GM23248 (cell line): ENCODE results near the gene SLC7A4. TPM values are rescaled to one million over a fixed set of nuclear protein-coding genes. Genes with fewer than 3 reads are reported as not detected.

ENCODE experiments used
- DNase-seq: peaks from one replicate; pipeline ENCODE4 v3.0.0-alpha.2; 2015
- H2AFZ ChIP-seq: fragments of 200-600 bp; sonication (generic); 2 replicates; pipeline ENCODE4 v1.6.1; 2016; ENCODE audit warnings: antibody characterized with exemption
- H3F3A ChIP-seq: fragments of 200-600 bp; sonication (generic); 2 replicates; pipeline ENCODE4 v1.6.1; 2016; ENCODE audit warnings: mild to moderate bottlenecking, antibody characterized with exemption, mixed run types; ENCODE audit not compliant: insufficient read depth
- H3K27ac ChIP-seq: fragments of 200-600 bp; sonication (generic); 2 replicates; pipeline ENCODE4 v1.5.1; 2016; ENCODE audit warnings: mild to moderate bottlenecking
- H3K27me3 ChIP-seq: fragments of 200-600 bp; sonication (generic); replicated peaks from 2 replicates; pipeline ENCODE4 v1.6.1; 2016; ENCODE audit warnings: mild to moderate bottlenecking; ENCODE audit not compliant: insufficient read depth
- H3K36me3 ChIP-seq: fragments of 200-600 bp; sonication (generic); 2 replicates; pipeline ENCODE4 v1.6.1; 2016; ENCODE audit warnings: low read depth, mild to moderate bottlenecking
- H3K4me1 ChIP-seq: fragments of 200-600 bp; sonication (generic); 2 replicates; pipeline ENCODE4 v1.6.1; 2016; ENCODE audit warnings: mild to moderate bottlenecking; ENCODE audit not compliant: insufficient read depth
- H3K4me2 ChIP-seq: fragments of 200-600 bp; sonication (generic); one replicate; pipeline ENCODE4 v1.6.1; 2016; ENCODE audit warnings: mild to moderate bottlenecking; ENCODE audit not compliant: unreplicated experiment
- H3K4me3 ChIP-seq: fragments of 200-600 bp; sonication (generic); 2 replicates; pipeline ENCODE4 v1.5.1; 2016; ENCODE audit warnings: mild to moderate bottlenecking
- H3K79me2 ChIP-seq: fragments of 200-600 bp; sonication (generic); 2 replicates; pipeline ENCODE4 v1.6.1; 2016; ENCODE audit warnings: mild to moderate bottlenecking; ENCODE audit not compliant: insufficient read depth
- H3K9ac ChIP-seq: fragments of 200-600 bp; sonication (generic); 2 replicates; pipeline ENCODE4 v1.6.1; 2016; ENCODE audit warnings: mild to moderate bottlenecking
- H3K9me2 ChIP-seq: fragments of 200-600 bp; sonication (generic); 2 replicates; pipeline ENCODE4 v1.6.1; 2016; ENCODE audit warnings: mixed run types, mild to moderate bottlenecking, moderate library complexity; ENCODE audit not compliant: insufficient read depth
- H3K9me3 ChIP-seq: fragments of 200-600 bp; sonication (generic); one replicate; pipeline ENCODE4 v1.6.1; 2017; ENCODE audit warnings: low read depth
- H4K20me1 ChIP-seq: fragments of 200-600 bp; sonication (generic); 2 replicates; pipeline ENCODE4 v1.6.0; 2016; ENCODE audit not compliant: insufficient read depth
- EZH2 ChIP-seq: fragments of 200-600 bp; sonication (generic); IDR thresholded peaks from 2 replicates; pipeline ENCODE4 v1.6.1; 2018; ENCODE audit warnings: antibody characterized with exemption, mild to moderate bottlenecking; ENCODE audit not compliant: insufficient read depth, poor library complexity, severe bottlenecking
- EZH2phosphoT487 ChIP-seq: fragments of 200-600 bp; sonication (generic); IDR thresholded peaks from 2 replicates; pipeline ENCODE4 v1.6.1; 2018; ENCODE audit warnings: antibody characterized with exemption, moderate library complexity, mild to moderate bottlenecking, low read depth; ENCODE audit not compliant: insufficient read depth
- WGBS, 2 experiments: methylation state at CpG; one replicate each; pipeline ENCODE4 v1.1.6; 2015 to 2017; ENCODE audit warnings: low lambda C conversion rate in 2 of 2, low coverage in 1 of 2; ENCODE audit errors: missing lambda C conversion rate in 2 of 2; 5-methylcytosine and 5-hydroxymethylcytosine counted together
- in situ Hi-C: fragments of 300-500 bp; cut with MboI; formaldehyde crosslinking; loops from 2 replicates; pipeline ENCODE4 v1.15.0; 2020
- polyA plus RNA-seq: library from polyadenylated mRNA; unstranded; fragments of >200 nt; fragmentation: Nextera tagmentation; extraction: Ambion mirVana; gene quantifications from 2 replicates; pipeline ENCODE4 v1.2.1, GENCODE V29; 2016
- total RNA-seq: library from RNA; depleted of rRNA; stranded (reverse); fragments of >200 nt; shearing (Covaris generic); gene quantifications from 2 replicates; pipeline ENCODE4 v1.2.3, GENCODE V29; 2014

SLC7A4 gene
- total and polyA plus RNA-seq, 2 experiments from 2014 or later = not detected

- in situ Hi-C loops = no loop called here
- Histone ChIP-seq H3K9me3 (no peaks in the 10 kb centered on the region), H4K20me1 (no peaks in the 10 kb centered on the region), H3K27ac (no peak overlapping the region), H3K36me3 (peaks cover 4% of the 10 kb centered on the region), H3F3A (no peaks in the 10 kb centered on the region), H3K4me2 (peak overlapping the region; percentile 89), H3K27me3 (no peaks in the 10 kb centered on the region), H3K9ac (peak overlapping the region; percentile 94), H2AFZ (peak overlapping the region; percentile 90), H3K4me3 (peak overlapping the region; percentile 87), H3K4me1 (peaks cover 12% of the 10 kb centered on the region), H3K79me2 (peaks cover 39% of the 10 kb centered on the region), H3K9me2 (no peaks in the 10 kb centered on the region)
- TF ChIP-seq EZH2phosphoT487 (no peak), EZH2 (no peak)
- 37 to 43% methylated on average over 5 of the region's 5 CpGs for WGBS, 2 experiments
- peak; percentile 57 for DNase-seq
Observed at GRCh38 chr22:20983081-20983771, 49.1 kb downstream of the SLC7A4 start.

- WGBS, 2 experiments = 1 to 2% methylated on average over 12 of the region's 12 CpGs
- peaks cover 4% of the 10 kb centered on the region for H3K36me3 ChIP-seq
- H3K27me3 ChIP-seq = no peaks in the 10 kb centered on the region
- H3K79me2 ChIP-seq = peaks cover 39% of the 10 kb centered on the region
- H3K9ac ChIP-seq = peak overlapping the region; percentile 94
- H3K4me2 ChIP-seq = peak overlapping the region; percentile 89
- in situ Hi-C loops = no loop called here
- peak overlapping the region; percentile 90 for H2AFZ ChIP-seq
- H3K4me3 ChIP-seq = peak overlapping the region; percentile 87
- peak; percentile 35 for DNase-seq
- no peaks in the 10 kb centered on the region for H3F3A ChIP-seq
- no peaks in the 10 kb centered on the region for H3K9me3 ChIP-seq
- H3K9me2 ChIP-seq = no peaks in the 10 kb centered on the region
- H3K27ac ChIP-seq = peak overlapping the region; percentile 73
- H3K4me1 ChIP-seq = peaks cover 12% of the 10 kb centered on the region
- no peaks in the 10 kb centered on the region for H4K20me1 ChIP-seq
- TF ChIP-seq EZH2phosphoT487 (no peak), EZH2 (no peak)
Observed at GRCh38 chr22:20982563-20982882, 49.8 kb downstream of the SLC7A4 start.

DNA sequence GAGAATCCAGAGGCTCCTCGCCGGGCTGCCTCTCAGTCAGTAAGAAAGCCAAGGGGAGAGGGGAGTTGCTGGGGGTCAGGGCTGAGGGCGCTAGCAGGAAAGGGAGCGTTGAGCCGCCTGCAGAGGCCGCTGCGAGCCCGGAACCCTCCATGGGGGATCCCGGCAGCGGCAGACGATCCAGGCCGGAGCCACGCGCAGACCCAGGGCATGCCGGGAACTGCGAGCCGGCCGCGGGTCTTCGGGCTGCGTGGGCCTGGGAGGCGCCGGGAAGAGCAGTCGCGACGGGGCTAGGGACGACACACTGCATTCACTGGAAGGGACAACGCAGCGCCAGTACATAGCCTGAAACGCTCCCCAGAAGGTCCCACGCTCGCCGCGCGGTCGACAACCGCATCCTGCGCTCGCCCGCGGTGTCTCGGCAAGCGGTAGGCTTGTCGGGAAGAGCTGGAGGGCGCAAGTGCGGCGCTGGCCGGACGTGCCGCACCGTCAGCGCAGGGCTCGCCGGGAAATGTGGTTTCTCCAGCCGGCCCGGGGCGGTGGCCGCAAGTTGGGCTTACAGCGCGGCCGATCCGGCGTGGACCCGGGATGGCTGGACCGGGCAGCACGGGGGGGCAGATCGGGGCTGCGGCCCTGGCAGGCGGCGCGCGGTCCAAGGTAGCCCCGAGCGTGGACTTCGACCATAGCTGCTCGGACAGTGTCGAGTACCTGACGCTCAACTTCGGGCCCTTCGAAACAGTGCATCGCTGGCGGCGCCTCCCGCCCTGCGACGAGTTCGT lies 50.4 kb downstream of the SLC7A4 start, which contains the start of gene LZTR1:
LZTR1 (plus strand) TSS at position 511 of the 776 bp plus-strand sequence; CDS start at position 586, 75 bp downstream.
- peak; percentile 96 for DNase-seq
- Histone ChIP-seq H3K27ac (peak within 1 kb of the TSS; percentile 73), H3K4me3 (peak within 1 kb of the TSS; percentile 87), H2AFZ (peak within 1 kb of the TSS; percentile 90), H3K79me2 (peaks cover 39% of the 10 kb centered on the region), H3K27me3 (no peaks in the 10 kb centered on the region), H4K20me1 (no peaks in the 10 kb centered on the region), H3K4me2 (peak within 1 kb of the TSS; percentile 89), H3K36me3 (peaks cover 3% of the 10 kb centered on the region), H3K9ac (peak within 1 kb of the TSS; percentile 94), H3K4me1 (peaks cover 12% of the 10 kb centered on the region), H3K9me3 (no peaks in the 10 kb centered on the region), H3K9me2 (no peaks in the 10 kb centered on the region), H3F3A (no peaks in the 10 kb centered on the region)
- no peak for TF ChIP-seq EZH2phosphoT487
- no peak for TF ChIP-seq EZH2
- in situ Hi-C loops = no loop called here
- 0 to 1% methylated on average over 66 to 82 of the region's 87 CpGs for WGBS, 2 experiments

- in situ Hi-C loops = no loop called here
- 60 to 64% methylated on average over 10 of the region's 10 CpGs for WGBS, 2 experiments
Observed at GRCh38 chr22:20980938-20981722, 51.2 kb downstream of the SLC7A4 start.

More at GRCh38 chr22:20980938-20981722, 51.2 kb downstream of the SLC7A4 start:
- H3K9me2 ChIP-seq = no peaks in the 10 kb centered on the region
- H3K36me3 ChIP-seq = no peaks in the 10 kb centered on the region; the same call in 1 of the 2 replicates
- DNase-seq = no peak
- H3F3A ChIP-seq = no peaks in the 10 kb centered on the region
- H3K4me3 ChIP-seq = peak overlapping the region; percentile 87
- no peaks in the 10 kb centered on the region for H3K27me3 ChIP-seq
- H3K4me2 ChIP-seq = peak overlapping the region; percentile 89
- TF ChIP-seq EZH2phosphoT487 (no peak), EZH2 (no peak)
- no peaks in the 10 kb centered on the region for H3K9me3 ChIP-seq
- peaks cover 39% of the 10 kb centered on the region for H3K79me2 ChIP-seq
- peak overlapping the region; percentile 94 for H3K9ac ChIP-seq
- H3K27ac ChIP-seq = peak overlapping the region; percentile 73
- H2AFZ ChIP-seq = peak overlapping the region; percentile 90
- peaks cover 12% of the 10 kb centered on the region for H3K4me1 ChIP-seq
- no peaks in the 10 kb centered on the region for H4K20me1 ChIP-seq
